IMR-90 (cell line): ENCODE results near the gene A1BG. TPM values are rescaled to one million over a fixed set of nuclear protein-coding genes. Genes with fewer than 3 reads are reported as not detected.

Source experiments
- ATAC-seq: fragments of 200-7000 bp; cut with Tn5 transposase; 2 replicates; pipeline ENCODE4 v1.9.1; 2020; ENCODE audit warnings: low read depth, mild to moderate bottlenecking, moderate library complexity
- BruUV-seq: library from RNA; stranded (reverse); fragments of 400-500 nt; replicated peaks from 2 replicates; lab custom pipeline; 2021; lab: Mats Ljungman, UMichigan
- CTCF ChIA-PET: fragments of 300-600 bp; formaldehyde crosslinking; extraction: SDS; loops from one replicate; lab custom pipeline; 2021; ENCODE audit warnings: antibody characterized with exemption; lab: Yijun Ruan, JAX
- POLR2A ChIA-PET: fragments of 300-600 bp; sonication (Branson Sonifier 250); formaldehyde crosslinking; loops from one replicate; lab custom pipeline; 2022; ENCODE audit warnings: antibody characterized with exemption; ENCODE audit not compliant: unreplicated experiment; lab: Charles Lee
- DNase-seq: peaks from one replicate; pipeline ENCODE4 v3.0.0; 2013
- H2AFZ ChIP-seq: replicated peaks from 2 replicates; pipeline ENCODE3; 2013; ENCODE audit warnings: low read length, mild to moderate bottlenecking; ENCODE audit not compliant: poor library complexity
- H2AK5ac ChIP-seq: 2 replicates; pipeline ENCODE4 v1.6.1; 2013; ENCODE audit warnings: low read depth, low read length, inconsistent platforms
- H2AK9ac ChIP-seq: replicated peaks from 2 replicates; pipeline ENCODE3; 2013; ENCODE audit warnings: mild to moderate bottlenecking, low read depth, low read length, moderate library complexity; ENCODE audit not compliant: poor library complexity
- H2BK120ac ChIP-seq: 2 replicates; pipeline ENCODE4 v1.6.1; 2013; ENCODE audit warnings: low read depth, low read length, inconsistent platforms
- H2BK15ac ChIP-seq: 3 replicates; pipeline ENCODE4 v1.6.1; 2013; ENCODE audit warnings: low read depth, low read length, inconsistent platforms
- H2BK20ac ChIP-seq: 2 replicates; pipeline ENCODE4 v1.6.1; 2013; ENCODE audit warnings: low read depth, mild to moderate bottlenecking, inconsistent platforms, low read length, moderate library complexity
- H2BK5ac ChIP-seq: 2 replicates; pipeline ENCODE4 v1.6.1; 2013; ENCODE audit warnings: mild to moderate bottlenecking, low read depth, low read length, inconsistent platforms; ENCODE audit not compliant: poor library complexity, severe bottlenecking
- H3K14ac ChIP-seq: replicated peaks from 2 replicates; pipeline ENCODE4 v1.6.1; 2013; ENCODE audit warnings: low read depth, low read length, inconsistent platforms
- H3K18ac ChIP-seq: 2 replicates; pipeline ENCODE4 v1.6.1; 2013; ENCODE audit warnings: low read depth, low read length, control low read depth
- H3K23ac ChIP-seq: 2 replicates; pipeline ENCODE4 v1.6.1; 2013; ENCODE audit warnings: low read depth, low read length, inconsistent platforms
- H3K27ac ChIP-seq: 2 replicates; pipeline ENCODE4 v1.5.1; 2013; ENCODE audit warnings: mild to moderate bottlenecking, control low read depth, low read length; ENCODE audit not compliant: insufficient read depth
- H3K27me3 ChIP-seq: 2 replicates; pipeline ENCODE4 v1.6.1; 2013; ENCODE audit warnings: low read length; ENCODE audit not compliant: control insufficient read depth, insufficient read depth
- H3K36me3 ChIP-seq: 2 replicates; pipeline ENCODE4 v1.6.1; 2013; ENCODE audit warnings: low read length, mixed read lengths; ENCODE audit not compliant: control insufficient read depth, insufficient read depth
- H3K4ac ChIP-seq: 2 replicates; pipeline ENCODE4 v1.6.1; 2013; ENCODE audit warnings: low read depth, low read length, inconsistent platforms
- H3K4me1 ChIP-seq: 2 replicates; pipeline ENCODE4 v1.6.1; 2013; ENCODE audit warnings: low read length, mixed read lengths; ENCODE audit not compliant: control insufficient read depth, insufficient read depth
- H3K4me2 ChIP-seq: 2 replicates; pipeline ENCODE4 v1.6.1; 2013; ENCODE audit warnings: low read depth, mild to moderate bottlenecking, control low read depth, low read length, moderate library complexity
- H3K4me3 ChIP-seq: 2 replicates; pipeline ENCODE4 v1.5.1; 2013; ENCODE audit warnings: low read depth, mild to moderate bottlenecking, control low read depth, low read length, moderate library complexity; ENCODE audit not compliant: insufficient read depth
- H3K56ac ChIP-seq: 2 replicates; pipeline ENCODE4 v1.6.1; 2013; ENCODE audit warnings: low read length, inconsistent platforms; ENCODE audit not compliant: insufficient read depth; ENCODE audit errors: extremely low read depth
- H3K79me1 ChIP-seq, 2 experiments: 2 replicates each; pipeline ENCODE4 v1.6.1; 2013; ENCODE audit warnings: low read length in 2 of 2, inconsistent platforms in 1 of 2, low read depth in 1 of 2
- H3K9ac ChIP-seq: 2 replicates; pipeline ENCODE4 v1.6.1; 2013; ENCODE audit warnings: low read depth, low read length, control low read depth
- H3K9me1 ChIP-seq: 2 replicates; pipeline ENCODE4 v1.6.1; 2013; ENCODE audit warnings: low read length, inconsistent platforms; ENCODE audit not compliant: insufficient read depth
- H3K9me3 ChIP-seq: 2 replicates; pipeline ENCODE4 v1.6.1; 2013; ENCODE audit warnings: low read length; ENCODE audit not compliant: control insufficient read depth, insufficient read depth
- H4K20me1 ChIP-seq: 2 replicates; pipeline ENCODE4 v1.6.1; 2013; ENCODE audit warnings: low read length, inconsistent platforms; ENCODE audit not compliant: insufficient read depth
- H4K5ac ChIP-seq: 2 replicates; pipeline ENCODE4 v1.6.1; 2013; ENCODE audit warnings: mild to moderate bottlenecking, low read depth, low read length, control low read depth
- H4K8ac ChIP-seq, 2 experiments: 2 replicates each; pipeline ENCODE4 v1.6.1; 2013; ENCODE audit warnings: low read depth in 2 of 2, low read length in 2 of 2, control low read depth in 1 of 2, inconsistent platforms in 1 of 2
- H4K91ac ChIP-seq: 2 replicates; pipeline ENCODE4 v1.6.1; 2013; ENCODE audit warnings: low read depth, low read length, inconsistent platforms; ENCODE audit not compliant: insufficient read depth
- BHLHE40 ChIP-seq: fragments of 150-350 bp; IDR thresholded peaks from 2 replicates; pipeline ENCODE4 v1.6.1; 2016; ENCODE audit warnings: mild to moderate bottlenecking, low read depth, low read length
- CEBPB ChIP-seq: IDR thresholded peaks from 2 replicates; pipeline ENCODE4 v1.6.1; 2012; ENCODE audit warnings: low read depth, low read length, improper control_type of control experiment
- CHD1 ChIP-seq: IDR thresholded peaks from 2 replicates; pipeline ENCODE4 v1.6.1; 2012; ENCODE audit warnings: low read depth, low read length, improper control_type of control experiment
- FOS ChIP-seq: fragments of 150-350 bp; IDR thresholded peaks from 2 replicates; pipeline ENCODE4 v1.6.1; 2016; ENCODE audit warnings: low read depth, low read length
- MAFK ChIP-seq: IDR thresholded peaks from 2 replicates; pipeline ENCODE4 v1.6.1; 2012; ENCODE audit warnings: low read depth, low read length, improper control_type of control experiment
- MAZ ChIP-seq: IDR thresholded peaks from 2 replicates; pipeline ENCODE4 v1.6.1; 2012; ENCODE audit warnings: low read depth, mild to moderate bottlenecking, low read length, improper control_type of control experiment, moderate library complexity, borderline replicate concordance
- MXI1 ChIP-seq: IDR thresholded peaks from 2 replicates; pipeline ENCODE4 v1.6.1; 2012; ENCODE audit warnings: low read depth, mild to moderate bottlenecking, low read length, moderate library complexity, borderline replicate concordance
- NFE2L2 ChIP-seq: fragments of 150-350 bp; IDR thresholded peaks from 2 replicates; pipeline ENCODE4 v1.6.1; 2016; ENCODE audit warnings: low read depth, mild to moderate bottlenecking, low read length
- POLR2A ChIP-seq: IDR thresholded peaks from 2 replicates; pipeline ENCODE4 v1.6.1; 2012; ENCODE audit warnings: mild to moderate bottlenecking, low read depth, low read length
- RAD21 ChIP-seq: IDR thresholded peaks from 2 replicates; pipeline ENCODE4 v1.6.1; 2012; ENCODE audit warnings: low read length, improper control_type of control experiment
- RFX5 ChIP-seq: IDR thresholded peaks from 2 replicates; pipeline ENCODE4 v1.8.0; 2012; ENCODE audit warnings: low read depth, mild to moderate bottlenecking, low read length, moderate library complexity
- SMC3 ChIP-seq: fragments of 150-350 bp; IDR thresholded peaks from 2 replicates; pipeline ENCODE4 v1.6.1; 2016; ENCODE audit warnings: low read depth, mild to moderate bottlenecking, antibody characterized with exemption, low read length, moderate library complexity
- WGBS, 2 experiments: methylation state at CpG; one replicate each; pipeline versions ENCODE4 v1.1.5 to v1.1.7; 2013; ENCODE audit warnings: missing lambda C conversion rate in 2 of 2; ENCODE audit not compliant: insufficient read length in 1 of 2; ENCODE audit errors: extremely low coverage in 2 of 2; 5-methylcytosine and 5-hydroxymethylcytosine counted together
- dilution Hi-C: fragments of 300-500 bp; cut with HindIII; formaldehyde crosslinking; loops from one replicate; pipeline ENCODE4 v1.14.3; 2018; ENCODE audit warnings: low sequenced_read_pairs; ENCODE audit not compliant: unreplicated experiment
- in situ Hi-C: fragments of 300-500 bp; cut with MboI; formaldehyde crosslinking; loops from 3 replicates; pipeline ENCODE4 v1.14.3; 2019; ENCODE audit warnings: low sequenced_read_pairs, inconsistent platforms, mixed read lengths
- intact Hi-C: fragments of 100-400 bp; cut with micrococcal nuclease; formaldehyde crosslinking; loops from 2 replicates; pipeline ENCODE4 v1.10.0; 2022
- polyA plus RNA-seq, 3 experiments: library from polyadenylated mRNA; depleted of rRNA; stranded (reverse); fragments of >200 nt; gene quantifications; 2 replicates each; pipeline ENCODE4 v1.2.3, GENCODE V29; 2012; ENCODE audit warnings: low replicate concordance in 1 of 3
- total RNA-seq: library from RNA; depleted of rRNA; stranded (reverse); fragments of >200 nt; gene quantifications from 2 replicates; pipeline ENCODE4 v1.2.3, GENCODE V29; 2012
- TF ChIP-seq, protein P1 (sequence below): conservative IDR thresholded peaks from 2 replicates; pipeline ENCODE4 v1.5.1; 2012; ENCODE audit warnings: mild to moderate bottlenecking, low read depth, low read length, improper control_type of control experiment
- TF ChIP-seq, protein P2 (sequence below): fragments of 150-350 bp; IDR thresholded peaks from 2 replicates; pipeline ENCODE4 v1.6.1; 2017; ENCODE audit warnings: mild to moderate bottlenecking, antibody characterized with exemption, low read length, low read depth
- TF ChIP-seq, protein P3 (sequence below): fragments of 150-350 bp; IDR thresholded peaks from 2 replicates; pipeline ENCODE4 v1.6.1; 2016; ENCODE audit warnings: low read depth, mild to moderate bottlenecking, low read length, moderate library complexity, borderline replicate concordance

A1BG gene
- total and polyA plus RNA-seq, 2 of the 4 experiments (the other 2 are of a cell fraction) = 4.5 to 54.5 TPM

DNA sequence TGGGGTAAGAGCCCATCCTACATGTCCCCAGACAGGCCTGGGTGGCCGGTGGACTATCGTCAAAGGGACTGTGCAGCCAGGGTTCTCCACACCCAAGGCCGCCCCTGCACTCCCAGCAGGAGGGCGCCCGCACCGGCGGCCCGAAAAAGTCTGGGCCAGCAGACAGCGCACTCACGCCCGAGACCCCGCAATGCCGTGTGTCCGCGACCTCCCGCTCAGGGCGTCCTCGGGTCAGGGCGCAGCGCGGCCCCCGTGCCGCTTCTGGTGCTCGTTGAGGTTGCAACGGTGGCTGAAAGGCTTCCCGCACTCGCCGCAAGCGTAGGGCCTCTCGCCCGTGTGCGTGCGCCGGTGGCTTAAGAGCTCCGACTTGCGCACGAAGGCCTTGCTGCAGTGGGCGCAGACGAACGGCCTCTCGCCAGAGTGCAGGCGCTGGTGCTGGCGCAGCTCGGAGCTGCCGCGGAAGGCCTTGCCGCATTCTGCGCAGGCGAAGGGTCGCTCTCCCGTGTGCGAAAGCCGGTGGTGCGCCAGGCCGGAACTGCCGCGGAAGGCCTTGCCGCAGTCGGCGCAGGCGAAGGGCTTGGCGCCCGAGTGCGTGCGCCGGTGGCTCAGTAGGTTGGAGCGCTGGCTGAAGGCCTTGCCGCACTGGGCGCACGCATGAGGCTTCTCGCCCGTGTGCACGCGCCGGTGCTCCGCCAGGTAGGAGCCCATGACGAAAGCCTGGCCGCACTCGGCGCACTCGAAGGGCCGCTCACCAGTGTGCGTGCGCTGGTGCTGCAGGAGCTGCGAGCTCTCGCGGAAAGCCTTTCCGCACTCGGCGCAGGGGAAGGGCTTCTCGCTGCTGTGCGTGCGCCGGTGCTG is 2.8 kb upstream of the A1BG start:
- Histone ChIP-seq H4K20me1 (peaks cover 8% of the 10 kb centered on the region), H2AK5ac (no peak overlapping the region), H2BK20ac (no peak overlapping the region), H3K14ac (no peak overlapping the region), H3K9me3 (no peaks in the 10 kb centered on the region), H3K27me3 (peaks cover 10% of the 10 kb centered on the region), H2AFZ (peak overlapping the region; percentile 76), H3K27ac (no peak overlapping the region), H3K56ac (no peak overlapping the region), H3K4me1 (peaks cover 7% of the 10 kb centered on the region; the same call in 1 of the 2 replicates), H4K91ac (no peak overlapping the region), H3K9ac (no peak overlapping the region), H2BK120ac (no peak overlapping the region), H4K5ac (no peak overlapping the region), H3K36me3 (peaks cover 7% of the 10 kb centered on the region; the same call in 1 of the 2 replicates), H3K23ac (no peak overlapping the region), H3K79me1 (peaks cover 0 to 14% of the 10 kb centered on the region in 2 experiments; a peak in 3 of 4 replicates), H2BK15ac (no peak overlapping the region), H3K9me1 (peaks cover 4% of the 10 kb centered on the region; the same call in 1 of the 2 replicates), H3K4ac (no peak overlapping the region), H3K4me2 (peak overlapping the region; percentile 86), H2AK9ac (no peak overlapping the region), H2BK5ac (no peak overlapping the region), H3K18ac (no peak overlapping the region), H3K4me3 (peak overlapping the region; percentile 23), H4K8ac (no peak overlapping the region)
- in situ Hi-C loops (no loop called here), intact Hi-C loops (no loop called here), dilution Hi-C loops (no loop called here)
- POLR2A ChIA-PET = no interaction called here
- DNase-seq (peak; percentile 43), ATAC-seq (peak; percentile 59)
- CTCF ChIA-PET = no interaction called here
- no TSS peak for BruUV-seq
- 17% methylated on average over 75 of the region's 94 CpGs; no CpG with 5 or more reads in 1 of the 2 experiments for WGBS, 2 experiments
- TF ChIP-seq SMC3 (no peak), MXI1 (no peak), MAFK (no peak), FOS (no peak), CHD1 (no peak), RAD21 (no peak), POLR2A (no peak), NFE2L2 (no peak), BHLHE40 (no peak), CEBPB (no peak), RFX5 (no peak), MAZ (no peak)
- TF ChIP-seq, protein P1, sequence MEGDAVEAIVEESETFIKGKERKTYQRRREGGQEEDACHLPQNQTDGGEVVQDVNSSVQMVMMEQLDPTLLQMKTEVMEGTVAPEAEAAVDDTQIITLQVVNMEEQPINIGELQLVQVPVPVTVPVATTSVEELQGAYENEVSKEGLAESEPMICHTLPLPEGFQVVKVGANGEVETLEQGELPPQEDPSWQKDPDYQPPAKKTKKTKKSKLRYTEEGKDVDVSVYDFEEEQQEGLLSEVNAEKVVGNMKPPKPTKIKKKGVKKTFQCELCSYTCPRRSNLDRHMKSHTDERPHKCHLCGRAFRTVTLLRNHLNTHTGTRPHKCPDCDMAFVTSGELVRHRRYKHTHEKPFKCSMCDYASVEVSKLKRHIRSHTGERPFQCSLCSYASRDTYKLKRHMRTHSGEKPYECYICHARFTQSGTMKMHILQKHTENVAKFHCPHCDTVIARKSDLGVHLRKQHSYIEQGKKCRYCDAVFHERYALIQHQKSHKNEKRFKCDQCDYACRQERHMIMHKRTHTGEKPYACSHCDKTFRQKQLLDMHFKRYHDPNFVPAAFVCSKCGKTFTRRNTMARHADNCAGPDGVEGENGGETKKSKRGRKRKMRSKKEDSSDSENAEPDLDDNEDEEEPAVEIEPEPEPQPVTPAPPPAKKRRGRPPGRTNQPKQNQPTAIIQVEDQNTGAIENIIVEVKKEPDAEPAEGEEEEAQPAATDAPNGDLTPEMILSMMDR = no peak
- TF ChIP-seq, protein P2, sequence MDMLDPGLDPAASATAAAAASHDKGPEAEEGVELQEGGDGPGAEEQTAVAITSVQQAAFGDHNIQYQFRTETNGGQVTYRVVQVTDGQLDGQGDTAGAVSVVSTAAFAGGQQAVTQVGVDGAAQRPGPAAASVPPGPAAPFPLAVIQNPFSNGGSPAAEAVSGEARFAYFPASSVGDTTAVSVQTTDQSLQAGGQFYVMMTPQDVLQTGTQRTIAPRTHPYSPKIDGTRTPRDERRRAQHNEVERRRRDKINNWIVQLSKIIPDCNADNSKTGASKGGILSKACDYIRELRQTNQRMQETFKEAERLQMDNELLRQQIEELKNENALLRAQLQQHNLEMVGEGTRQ = no peak
- TF ChIP-seq, protein P3, sequence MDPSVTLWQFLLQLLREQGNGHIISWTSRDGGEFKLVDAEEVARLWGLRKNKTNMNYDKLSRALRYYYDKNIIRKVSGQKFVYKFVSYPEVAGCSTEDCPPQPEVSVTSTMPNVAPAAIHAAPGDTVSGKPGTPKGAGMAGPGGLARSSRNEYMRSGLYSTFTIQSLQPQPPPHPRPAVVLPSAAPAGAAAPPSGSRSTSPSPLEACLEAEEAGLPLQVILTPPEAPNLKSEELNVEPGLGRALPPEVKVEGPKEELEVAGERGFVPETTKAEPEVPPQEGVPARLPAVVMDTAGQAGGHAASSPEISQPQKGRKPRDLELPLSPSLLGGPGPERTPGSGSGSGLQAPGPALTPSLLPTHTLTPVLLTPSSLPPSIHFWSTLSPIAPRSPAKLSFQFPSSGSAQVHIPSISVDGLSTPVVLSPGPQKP = no peak
